Subcutaneous adipose tissue (tissue), 4 donors: Measurements from ENCODE around the gene PTPRF. TPM values are rescaled to one million over a fixed set of nuclear protein-coding genes. Genes with fewer than 3 reads are reported as not detected.

ENCODE experiments used
- CTCF ChIP-seq: fragments of 450-650 bp; IDR thresholded peaks from one replicate; pipeline ENCODE4 v1.5.1; 2016; ENCODE audit warnings: low read depth, mild to moderate bottlenecking, control low read depth, antibody characterized with exemption, moderate library complexity
- total RNA-seq, 4 donors: library from RNA; depleted of rRNA; stranded (reverse); fragments of >200 nt; gene quantifications; one replicate each; pipeline ENCODE4 v1.1.0, GENCODE V29; 2016

The PTPRF gene
- total RNA-seq, result 100 to 1,000 TPM in 3 of 4 donors, 10 to 100 TPM in 1; 99.4 to 416 (median 125) TPM

DNA sequence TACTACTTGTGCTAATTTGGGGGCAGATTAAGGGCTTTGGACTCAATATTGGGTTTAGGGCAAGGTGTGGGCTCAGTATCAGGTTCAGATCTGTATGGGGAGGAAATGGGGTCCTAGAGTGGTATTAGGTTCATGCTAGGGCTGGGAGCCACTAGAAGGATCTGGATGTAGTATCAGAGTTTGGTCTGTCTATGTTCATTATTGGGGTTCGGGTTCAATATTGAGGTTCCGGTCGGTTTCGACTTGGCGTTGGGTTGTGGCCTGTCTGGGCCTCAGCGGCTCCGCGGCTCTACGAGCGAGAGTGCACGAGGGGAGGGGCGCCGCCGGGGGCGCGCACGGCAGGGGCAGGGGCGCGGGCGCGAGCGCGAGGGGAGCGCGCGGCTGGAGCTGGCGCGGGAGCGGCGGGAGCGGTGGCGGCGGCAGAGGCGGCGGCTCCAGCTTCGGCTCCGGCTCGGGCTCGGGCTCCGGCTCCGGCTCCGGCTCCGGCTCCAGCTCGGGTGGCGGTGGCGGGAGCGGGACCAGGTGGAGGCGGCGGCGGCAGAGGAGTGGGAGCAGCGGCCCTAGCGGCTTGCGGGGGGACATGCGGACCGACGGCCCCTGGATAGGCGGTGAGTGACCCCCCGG, at the start of gene PTPRF:
Gene PTPRF (plus strand): TSS at position 401 of the 624 bp plus-strand sequence. CDS start 14,193 bp downstream, outside the sequence.
- TF ChIP-seq CTCF, result no peak

DNA sequence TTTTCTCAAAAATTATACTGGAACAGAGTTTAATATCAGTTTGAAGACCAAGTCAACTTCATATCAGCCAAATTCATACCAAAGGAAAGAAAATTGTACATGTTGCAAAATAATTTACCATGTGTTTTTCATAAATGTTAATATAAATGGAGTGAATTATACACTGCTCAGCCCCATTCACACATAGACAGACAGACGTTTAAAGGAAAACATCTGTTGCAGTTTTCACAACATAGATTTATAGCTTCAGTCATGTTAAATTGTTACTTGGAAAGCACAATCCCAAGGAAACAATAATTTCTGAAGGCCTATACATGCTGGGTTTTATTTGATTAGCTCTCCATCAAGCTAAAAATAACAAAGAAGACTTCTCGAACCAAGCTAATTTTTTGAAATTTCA, 49.2 kb upstream of the PTPRF start:
- no peak for TF ChIP-seq CTCF

GRCh38 chr1:43482215-43482614, 48.5 kb upstream of the PTPRF start:
- no peak for TF ChIP-seq CTCF

DNA sequence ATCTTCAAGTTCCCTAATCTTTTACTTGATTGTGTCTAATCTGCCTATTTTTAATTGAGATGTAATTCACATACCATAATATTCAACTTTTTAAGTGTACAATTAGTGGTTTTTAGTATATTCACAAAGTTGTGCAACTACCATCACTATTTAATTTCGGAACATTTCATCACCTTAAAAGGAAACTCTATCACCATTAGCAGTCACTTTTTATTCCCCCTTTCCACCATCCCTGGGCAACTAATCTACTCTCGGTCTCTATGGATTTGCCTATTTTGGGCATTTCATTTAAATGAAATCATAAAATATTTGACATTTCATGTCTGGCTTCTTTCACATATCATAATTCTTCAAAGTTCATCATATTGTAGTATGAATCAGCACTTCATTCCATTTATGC, 46.3 kb upstream of the PTPRF start:
- TF ChIP-seq CTCF, result no peak

DNA sequence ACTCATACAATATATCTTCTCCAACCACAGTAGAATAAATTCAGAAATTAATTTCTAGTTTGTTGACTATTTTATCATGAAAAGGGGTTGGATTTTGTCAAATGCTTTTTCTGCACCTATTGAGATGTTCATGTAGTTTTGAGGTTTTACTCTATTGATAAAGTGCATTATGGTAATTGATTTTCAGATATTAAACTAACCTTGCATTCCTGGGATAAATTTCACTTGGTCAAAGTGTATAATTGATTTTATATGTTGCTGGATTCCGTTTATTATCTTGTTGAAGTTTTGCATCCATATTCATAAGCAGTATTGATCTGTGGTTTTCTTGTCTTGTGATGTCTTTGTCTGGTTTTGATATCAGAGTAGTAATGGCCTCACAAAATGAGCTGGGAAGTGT, 42.5 kb upstream of the PTPRF start:
- no peak for TF ChIP-seq CTCF

- no peak for TF ChIP-seq CTCF
Measured at GRCh38 chr1:43491061-43491460, 39.6 kb upstream of the PTPRF start.

DNA sequence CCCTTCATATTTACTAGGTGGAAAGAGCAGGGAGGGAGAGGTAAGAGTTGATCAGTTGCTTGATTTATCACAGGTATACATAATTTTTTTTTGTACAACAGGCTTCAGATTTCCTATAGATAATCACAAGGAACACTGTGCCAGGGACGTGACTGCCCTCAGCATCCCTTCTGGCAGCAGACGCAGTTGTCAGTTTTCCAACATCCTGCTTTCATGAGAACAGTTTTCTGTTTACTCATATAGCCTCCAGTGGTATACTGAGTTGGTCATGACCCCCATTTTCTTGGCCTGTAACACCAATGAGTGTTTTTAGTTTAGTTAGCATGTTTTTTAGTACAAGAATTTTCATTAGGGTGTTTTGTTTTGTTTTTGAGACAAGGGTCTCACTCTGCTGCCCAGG, 37.9 kb upstream of the PTPRF start:
- no peak for TF ChIP-seq CTCF
